Nephron (organoid): ENCODE measurements around the gene ZNF341.

Experiments
- H3K27ac Mint-ChIP-seq, 3 experiments: 2 replicates each; pipeline ENCODE4 v1.8.0; 2020; ENCODE audit warnings: mixed read lengths in 3 of 3, mild to moderate bottlenecking in 2 of 3, moderate library complexity in 1 of 3
- H3K27me3 Mint-ChIP-seq: 2 replicates; pipeline ENCODE4 v1.8.0; 2021; ENCODE audit warnings: low read depth, mild to moderate bottlenecking, moderate library complexity, mixed read lengths
- H3K36me3 Mint-ChIP-seq: 2 replicates; pipeline ENCODE4 v1.8.0; 2020; ENCODE audit warnings: low read depth, mixed read lengths
- H3K4me1 Mint-ChIP-seq: 2 replicates; pipeline ENCODE4 v1.8.0; 2020; ENCODE audit warnings: mixed read lengths
- H3K4me3 Mint-ChIP-seq, 3 experiments: 2 replicates each; pipeline ENCODE4 v1.8.0; 2020; ENCODE audit warnings: mild to moderate bottlenecking in 3 of 3, mixed read lengths in 3 of 3, moderate library complexity in 2 of 3
- H3K9me3 Mint-ChIP-seq: 2 replicates; pipeline ENCODE4 v1.8.0; 2020; ENCODE audit warnings: mixed read lengths
- TF ChIP-seq, protein P1 (sequence below), 3 experiments: fragments of 200-600 bp; sonication (generic); IDR thresholded peaks; one replicate each; pipeline ENCODE4 v1.5.0; 2021; ENCODE audit warnings: antibody characterized with exemption in 3 of 3; ENCODE audit not compliant: unreplicated experiment in 3 of 3

ZNF341 gene

GRCh38 chr20:33719277-33719988 lies 12.4 kb upstream of the ZNF341 start:
- Mint-ChIP-seq H3K27me3 (no peaks in the 10 kb centered on the region), H3K4me3 (peak overlapping the region; percentile 76 to 81 (median 79)), H3K4me1 (no peaks in the 10 kb centered on the region), H3K27ac (no peak overlapping the region), H3K9me3 (no peaks in the 10 kb centered on the region), H3K36me3 (no peaks in the 10 kb centered on the region)
- TF ChIP-seq, protein P1, sequence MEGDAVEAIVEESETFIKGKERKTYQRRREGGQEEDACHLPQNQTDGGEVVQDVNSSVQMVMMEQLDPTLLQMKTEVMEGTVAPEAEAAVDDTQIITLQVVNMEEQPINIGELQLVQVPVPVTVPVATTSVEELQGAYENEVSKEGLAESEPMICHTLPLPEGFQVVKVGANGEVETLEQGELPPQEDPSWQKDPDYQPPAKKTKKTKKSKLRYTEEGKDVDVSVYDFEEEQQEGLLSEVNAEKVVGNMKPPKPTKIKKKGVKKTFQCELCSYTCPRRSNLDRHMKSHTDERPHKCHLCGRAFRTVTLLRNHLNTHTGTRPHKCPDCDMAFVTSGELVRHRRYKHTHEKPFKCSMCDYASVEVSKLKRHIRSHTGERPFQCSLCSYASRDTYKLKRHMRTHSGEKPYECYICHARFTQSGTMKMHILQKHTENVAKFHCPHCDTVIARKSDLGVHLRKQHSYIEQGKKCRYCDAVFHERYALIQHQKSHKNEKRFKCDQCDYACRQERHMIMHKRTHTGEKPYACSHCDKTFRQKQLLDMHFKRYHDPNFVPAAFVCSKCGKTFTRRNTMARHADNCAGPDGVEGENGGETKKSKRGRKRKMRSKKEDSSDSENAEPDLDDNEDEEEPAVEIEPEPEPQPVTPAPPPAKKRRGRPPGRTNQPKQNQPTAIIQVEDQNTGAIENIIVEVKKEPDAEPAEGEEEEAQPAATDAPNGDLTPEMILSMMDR (IDR thresholded peaks at IDR 0.05; ENCODE audit: unreplicated experiment in 3 of 3) = no peak

DNA sequence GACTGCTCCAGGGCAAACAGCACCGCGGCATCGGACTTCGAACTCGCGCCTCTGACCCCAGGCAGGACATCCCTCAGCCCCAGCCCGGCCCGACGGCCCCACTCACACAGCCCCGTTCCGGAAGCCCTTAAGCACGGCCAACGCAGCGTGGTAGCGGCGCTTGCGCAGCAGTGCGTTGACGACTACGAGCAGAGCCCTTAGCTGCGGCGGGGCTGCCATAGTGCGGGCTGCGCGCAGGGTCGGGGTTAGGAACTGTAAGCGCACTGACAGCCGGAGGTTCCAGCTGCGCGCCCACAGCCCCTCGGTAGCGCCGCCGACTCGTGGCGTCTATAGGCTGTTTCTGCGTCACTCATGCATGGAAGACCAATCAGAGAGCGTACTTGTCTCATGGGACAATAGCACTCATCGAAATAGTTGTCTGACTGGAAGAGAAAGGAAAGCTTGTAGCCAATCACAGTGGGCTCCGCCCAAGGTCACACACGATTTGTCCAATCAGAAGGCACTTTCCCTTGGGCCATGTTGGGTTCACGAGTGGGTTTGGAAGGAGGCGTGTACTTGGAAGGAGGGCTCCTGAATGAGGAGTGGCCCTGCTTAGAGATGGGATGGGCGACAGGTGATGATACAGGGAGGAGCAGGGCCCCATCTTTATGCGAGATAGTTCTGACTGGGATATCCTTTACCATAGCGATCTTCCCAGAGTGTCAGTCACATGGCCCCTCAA lies 11.6 kb upstream of the ZNF341 start, which contains the start of gene PXMP4:
TSS of gene PXMP4 (minus strand) at position 322 of the 721 bp plus-strand sequence. CDS start at position 219, 103 bp downstream.
- Mint-ChIP-seq H3K4me3 (peak within 1 kb of the TSS; percentile 76 to 81 (median 79)), H3K27me3 (no peaks in the 10 kb centered on the region)
- TF ChIP-seq, protein P1 (IDR thresholded peaks at IDR 0.05; ENCODE audit: unreplicated experiment in 3 of 3) = no peak

GRCh38 chr20:33721391-33722140 lies 10.2 kb upstream of the ZNF341 start:
- TF ChIP-seq, protein P1 (IDR thresholded peaks at IDR 0.05; ENCODE audit: unreplicated experiment in 3 of 3) = no peak

More for the DNA sequence above, 11.6 kb upstream of the ZNF341 start, which contains the start of gene PXMP4:
- no peaks in the 10 kb centered on the region for H3K4me1 Mint-ChIP-seq
- H3K36me3 Mint-ChIP-seq = no peaks in the 10 kb centered on the region
- H3K9me3 Mint-ChIP-seq = no peaks in the 10 kb centered on the region
- peak within 1 kb of the TSS in 1 of 3 experiments; percentile 48 for H3K27ac Mint-ChIP-seq

GRCh38 chr20:33724439-33725094 lies 7.2 kb upstream of the ZNF341 start:
- Mint-ChIP-seq H3K36me3 (no peaks in the 10 kb centered on the region), H3K27ac (no peak overlapping the region), H3K9me3 (no peaks in the 10 kb centered on the region), H3K4me1 (no peaks in the 10 kb centered on the region), H3K27me3 (peaks cover 3% of the 10 kb centered on the region), H3K4me3 (no peak overlapping the region)
- TF ChIP-seq, protein P1 (IDR thresholded peaks at IDR 0.05; ENCODE audit: unreplicated experiment in 3 of 3) = no peak

More at GRCh38 chr20:33721391-33722140, 10.2 kb upstream of the ZNF341 start:
- Mint-ChIP-seq H3K4me1 (no peaks in the 10 kb centered on the region), H3K4me3 (no peak overlapping the region), H3K36me3 (no peaks in the 10 kb centered on the region), H3K27me3 (peaks cover 3% of the 10 kb centered on the region), H3K9me3 (no peaks in the 10 kb centered on the region), H3K27ac (no peak overlapping the region)

- Mint-ChIP-seq H3K4me1 (no peaks in the 10 kb centered on the region), H3K27me3 (peaks cover 3% of the 10 kb centered on the region), H3K9me3 (no peaks in the 10 kb centered on the region), H3K4me3 (no peak overlapping the region), H3K36me3 (no peaks in the 10 kb centered on the region), H3K27ac (no peak overlapping the region)
- TF ChIP-seq, protein P1 (IDR thresholded peaks at IDR 0.05; ENCODE audit: unreplicated experiment in 3 of 3) = no peak
Measured at GRCh38 chr20:33725607-33726264, 6.1 kb upstream of the ZNF341 start.
